DND-41 (cell line): ENCODE measurements around the gene MB21D2.

Source experiments
- CTCF ChIP-seq: IDR thresholded peaks from 2 replicates; pipeline ENCODE4 v1.5.1; 2012; ENCODE audit warnings: borderline replicate concordance, low read length, moderate library complexity, mild to moderate bottlenecking; ENCODE audit not compliant: poor library complexity, severe bottlenecking; ENCODE audit errors: extremely low read depth
- EZH2 ChIP-seq: IDR thresholded peaks from 3 replicates; pipeline ENCODE4 v1.6.1; 2012; ENCODE audit warnings: borderline replicate concordance, low read depth, mild to moderate bottlenecking, moderate library complexity, low read length, inconsistent platforms; ENCODE audit not compliant: severe bottlenecking

GRCh38 chr3:192821161-192821560, 96.5 kb downstream of the MB21D2 start:
- TF ChIP-seq EZH2 (no peak), CTCF (no peak)
